ENCODE measurements around the gene TMEM130.

DNA sequence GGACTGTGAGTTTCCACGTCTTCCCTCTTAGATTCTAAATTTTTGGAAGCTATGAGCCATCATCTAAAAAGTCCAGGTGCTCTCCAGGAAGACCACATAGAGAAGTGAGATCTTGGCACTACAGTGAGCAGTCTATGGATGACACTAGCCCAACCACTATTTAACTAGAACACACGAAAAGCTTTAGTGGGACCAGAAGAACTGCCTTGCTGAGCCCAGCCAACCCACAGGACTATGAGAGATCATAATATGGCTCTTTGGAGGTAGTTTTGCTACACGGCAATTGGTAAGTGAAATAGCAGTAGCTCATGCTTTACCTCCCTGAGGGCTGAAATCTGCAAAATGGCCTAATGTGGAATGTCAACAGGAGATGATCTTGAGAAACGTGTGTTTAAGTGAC, 68.8 kb downstream of the TMEM130 start:
- TF ChIP-seq, protein P1, sequence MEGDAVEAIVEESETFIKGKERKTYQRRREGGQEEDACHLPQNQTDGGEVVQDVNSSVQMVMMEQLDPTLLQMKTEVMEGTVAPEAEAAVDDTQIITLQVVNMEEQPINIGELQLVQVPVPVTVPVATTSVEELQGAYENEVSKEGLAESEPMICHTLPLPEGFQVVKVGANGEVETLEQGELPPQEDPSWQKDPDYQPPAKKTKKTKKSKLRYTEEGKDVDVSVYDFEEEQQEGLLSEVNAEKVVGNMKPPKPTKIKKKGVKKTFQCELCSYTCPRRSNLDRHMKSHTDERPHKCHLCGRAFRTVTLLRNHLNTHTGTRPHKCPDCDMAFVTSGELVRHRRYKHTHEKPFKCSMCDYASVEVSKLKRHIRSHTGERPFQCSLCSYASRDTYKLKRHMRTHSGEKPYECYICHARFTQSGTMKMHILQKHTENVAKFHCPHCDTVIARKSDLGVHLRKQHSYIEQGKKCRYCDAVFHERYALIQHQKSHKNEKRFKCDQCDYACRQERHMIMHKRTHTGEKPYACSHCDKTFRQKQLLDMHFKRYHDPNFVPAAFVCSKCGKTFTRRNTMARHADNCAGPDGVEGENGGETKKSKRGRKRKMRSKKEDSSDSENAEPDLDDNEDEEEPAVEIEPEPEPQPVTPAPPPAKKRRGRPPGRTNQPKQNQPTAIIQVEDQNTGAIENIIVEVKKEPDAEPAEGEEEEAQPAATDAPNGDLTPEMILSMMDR (IDR thresholded peaks at IDR 0.05): no peak
- no peak for TF ChIP-seq POLR2A (IDR thresholded peaks at IDR 0.05)
